GM19025 (cell line): ENCODE results near the gene ATP8A2.
"Not testable (repeated sequence)": the region's sequence is repeated elsewhere in the genome, so short reads cannot be mapped to it uniquely, and the experiment has no call there.

Source experiments
- ATAC-seq: cut with Tn5 transposase; IDR thresholded peaks from one replicate; pipeline ENCODE4 v1.9.1; 2021; ENCODE audit warnings: mild to moderate bottlenecking, low read depth, moderate library complexity; ENCODE audit not compliant: unreplicated experiment

Gene ATP8A2

GRCh38 chr13:26046639-26047038 is 674.9 kb downstream of the ATP8A2 start:
- ATAC-seq, result no peak

- no peak for ATAC-seq
Measured at GRCh38 chr13:26047040-26047439, 675.3 kb downstream of the ATP8A2 start.

- ATAC-seq, result no peak
Measured at GRCh38 chr13:26048741-26049140, 677.0 kb downstream of the ATP8A2 start.

DNA sequence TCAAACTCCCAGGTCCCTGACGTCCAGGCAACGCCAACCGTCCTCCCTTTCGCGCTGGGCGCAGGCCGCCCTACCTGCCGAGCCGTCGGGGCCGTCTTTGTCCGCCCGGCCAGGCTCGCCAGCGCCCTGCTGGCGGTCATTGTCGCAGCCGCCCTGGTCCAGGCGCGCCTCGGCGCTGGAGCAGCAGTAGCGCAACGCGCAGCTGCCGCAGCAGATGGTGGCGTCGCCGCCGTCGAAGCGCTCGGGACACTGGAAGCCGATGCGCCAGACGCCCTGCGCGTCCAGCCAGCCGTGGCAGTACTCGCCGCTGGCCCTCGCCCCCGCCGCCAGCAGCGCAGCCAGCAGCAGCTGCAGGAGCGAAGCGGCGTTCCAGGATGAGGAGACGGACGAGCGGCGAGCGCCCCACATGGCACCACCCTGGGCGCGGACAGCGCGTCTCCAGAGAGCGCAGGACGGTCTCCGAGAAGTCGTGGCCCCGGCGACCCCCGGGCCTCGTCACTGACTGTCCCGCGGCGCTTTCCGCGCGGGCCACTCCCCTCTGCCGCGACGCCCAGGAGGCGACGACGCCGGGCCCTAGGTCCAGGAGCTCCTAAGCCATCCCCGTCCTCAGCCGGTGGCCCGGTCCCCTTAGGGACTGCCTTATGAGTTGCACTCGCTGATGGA is 678.9 kb downstream of the ATP8A2 start:
- ATAC-seq, result no peak

- no peak for ATAC-seq
Measured at GRCh38 chr13:26051231-26051656, 679.5 kb downstream of the ATP8A2 start.

GRCh38 chr13:26051657-26052311 is 680.0 kb downstream of the ATP8A2 start, which contains the start of gene SHISA2:
Gene SHISA2 (minus strand): TSS chr13:26052016. CDS start chr13:26050975, 1,041 bp downstream.
- no peak for ATAC-seq

DNA sequence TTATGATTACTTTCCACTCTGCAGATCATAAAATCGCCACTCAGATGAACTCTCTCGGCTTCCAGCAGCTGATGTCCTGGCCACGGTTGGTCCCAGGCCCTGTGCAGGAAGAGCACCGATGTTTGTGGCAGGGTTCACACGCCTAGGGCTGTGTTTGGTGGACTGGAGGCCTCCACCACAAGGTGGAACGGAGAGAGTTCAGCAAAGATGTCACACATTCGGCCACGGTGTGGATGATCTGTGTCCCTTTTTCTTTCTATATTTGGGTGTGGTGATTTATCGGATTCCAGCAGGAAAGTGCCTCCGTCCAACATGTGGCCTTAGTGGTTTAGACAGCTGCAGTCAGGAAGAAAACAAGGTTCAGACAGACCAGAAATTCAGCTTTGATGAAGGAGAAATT is 680.6 kb downstream of the ATP8A2 start:
- no peak for ATAC-seq

- no peak for ATAC-seq
Measured at GRCh38 chr13:26053418-26053980, 681.7 kb downstream of the ATP8A2 start.

- no peak for ATAC-seq
Measured at GRCh38 chr13:26054896-26055295, 683.1 kb downstream of the ATP8A2 start.

DNA sequence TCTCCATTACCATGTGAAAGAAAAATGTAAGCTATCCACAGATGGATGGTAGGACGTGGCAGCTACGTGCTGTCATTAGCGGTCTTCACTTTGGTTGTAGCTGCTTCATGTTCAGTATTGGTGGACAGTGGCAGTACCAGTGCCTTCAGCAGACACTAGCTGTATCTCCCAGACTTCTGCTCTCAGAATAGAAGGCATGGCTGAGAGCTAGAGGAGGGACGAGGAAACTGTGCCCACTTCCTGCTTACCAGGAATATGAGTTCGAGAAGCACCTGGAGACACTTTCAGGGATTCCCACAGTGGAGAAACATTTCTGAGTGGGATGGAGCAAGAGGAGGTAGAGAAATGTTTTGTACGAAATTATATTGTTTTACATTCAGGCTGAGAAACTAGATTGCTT is 686.9 kb downstream of the ATP8A2 start:
- no peak for ATAC-seq

GRCh38 chr13:26060357-26060756 is 688.6 kb downstream of the ATP8A2 start:
- ATAC-seq, result no peak

- ATAC-seq, result no peak
Measured at GRCh38 chr13:26061256-26061655, 689.5 kb downstream of the ATP8A2 start.

GRCh38 chr13:26061947-26062346 is 690.2 kb downstream of the ATP8A2 start:
- no peak for ATAC-seq

DNA sequence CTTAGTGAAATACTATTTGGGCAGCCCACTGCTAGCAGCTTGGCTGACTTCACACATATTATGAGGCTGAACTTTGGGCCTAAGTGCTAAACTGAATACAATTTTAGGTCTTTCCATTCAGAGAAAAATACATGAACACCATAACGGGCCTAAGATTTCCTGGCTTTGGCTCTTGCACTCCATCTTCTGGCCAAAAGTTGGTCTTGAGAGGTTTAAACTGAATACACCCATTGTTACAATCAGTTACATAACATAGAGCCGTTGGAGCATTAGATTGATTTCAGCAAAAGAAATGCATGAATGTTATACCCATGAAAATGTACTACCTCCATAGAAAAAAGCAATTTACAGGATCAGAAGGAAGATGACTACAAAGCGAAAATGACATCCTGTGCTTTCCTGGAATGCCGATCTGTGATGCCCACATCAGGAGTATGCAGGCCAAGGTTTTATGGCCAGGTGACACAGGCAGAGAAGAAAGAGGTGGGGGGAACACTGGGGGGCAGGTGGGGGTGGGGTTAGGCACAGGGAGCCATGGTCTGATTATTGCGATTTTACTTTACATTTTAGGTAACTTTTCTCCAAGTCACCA is 691.2 kb downstream of the ATP8A2 start:
- no peak for ATAC-seq

- not testable (repeated sequence) for ATAC-seq
Measured at GRCh38 chr13:26066492-26066891, 694.7 kb downstream of the ATP8A2 start.

GRCh38 chr13:26067601-26068000 is 695.8 kb downstream of the ATP8A2 start:
- ATAC-seq, result no peak

- not testable (repeated sequence) for ATAC-seq
Measured at GRCh38 chr13:26068372-26068771, 696.6 kb downstream of the ATP8A2 start.

DNA sequence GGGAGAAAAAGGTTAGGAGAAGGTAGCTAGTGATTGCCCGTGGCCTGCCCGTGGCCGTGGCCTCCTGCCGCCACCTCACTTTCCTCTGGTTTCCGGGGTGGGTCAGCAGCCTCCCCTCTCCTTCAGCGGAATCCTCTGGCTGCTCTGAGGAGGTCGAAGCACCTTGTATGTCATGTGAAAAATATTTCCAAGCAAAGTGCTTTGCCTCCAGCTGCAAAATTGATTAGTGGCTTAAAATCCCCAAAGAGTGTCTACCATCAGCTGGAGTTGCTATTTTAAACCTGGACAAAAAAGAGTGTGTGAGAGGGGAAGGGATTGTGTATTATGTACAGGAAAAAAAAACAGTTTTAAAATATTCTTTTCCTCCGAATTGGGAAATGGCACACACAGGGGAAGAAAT is 697.9 kb downstream of the ATP8A2 start:
- ATAC-seq, result not testable (repeated sequence)

DNA sequence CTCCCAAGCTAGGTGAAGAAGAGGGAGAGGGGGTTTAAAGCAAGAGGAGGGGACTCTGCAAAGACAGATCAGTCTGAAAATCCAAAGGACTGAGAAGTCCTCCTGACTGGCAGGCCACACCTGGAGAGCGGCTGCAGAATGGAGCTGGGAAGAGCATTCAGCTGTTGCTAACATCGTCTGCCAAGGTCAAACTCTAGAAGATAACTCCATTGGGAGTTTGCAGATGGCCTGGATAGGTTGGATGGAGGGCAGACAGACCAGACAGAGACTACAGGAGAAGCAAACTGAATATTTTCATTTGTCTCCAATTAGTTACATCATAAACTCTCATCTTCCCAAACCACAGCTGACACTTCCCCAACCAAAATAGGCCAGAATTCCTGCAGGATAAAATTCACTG is 699.9 kb downstream of the ATP8A2 start:
- no peak for ATAC-seq

DNA sequence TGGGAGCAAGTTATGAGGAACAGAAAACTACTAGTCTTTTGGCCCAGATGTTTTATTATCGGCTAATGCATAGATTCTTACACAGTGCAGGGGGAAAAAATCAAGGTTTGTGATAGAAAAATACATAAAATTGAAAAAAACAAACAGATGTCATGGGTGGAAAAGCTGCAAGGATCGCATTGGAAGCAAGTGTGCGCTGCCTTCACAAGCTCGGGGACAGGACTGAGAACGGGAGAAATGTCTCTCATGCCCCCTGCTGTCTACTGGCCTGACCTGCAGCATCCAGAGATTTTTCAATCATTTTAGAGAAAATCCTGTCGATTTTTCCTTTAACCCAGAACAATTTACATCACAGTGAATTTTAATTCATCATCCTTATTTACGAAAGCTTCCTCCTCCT is 700.6 kb downstream of the ATP8A2 start:
- ATAC-seq, result not testable (repeated sequence)

- ATAC-seq, result no peak
Measured at GRCh38 chr13:26074706-26075105, 702.9 kb downstream of the ATP8A2 start.
